GM19463 (cell line): Measurements from ENCODE around the gene TFE3.

Experiments used
- ATAC-seq: cut with Tn5 transposase; IDR thresholded peaks from one replicate; pipeline ENCODE4 v1.9.1; 2021; ENCODE audit warnings: mild to moderate bottlenecking, moderate library complexity; ENCODE audit not compliant: unreplicated experiment

Gene TFE3

GRCh38 chrX:49061490-49061889 is 18.3 kb upstream of the TFE3 start:
- no peak for ATAC-seq

- no peak for ATAC-seq
Observed at GRCh38 chrX:49060914-49061313, 17.8 kb upstream of the TFE3 start.

GRCh38 chrX:49059681-49060085 is 16.5 kb upstream of the TFE3 start:
- ATAC-seq = no peak

GRCh38 chrX:49059201-49059600 is 16.0 kb upstream of the TFE3 start:
- no peak for ATAC-seq

- no peak for ATAC-seq
Observed at GRCh38 chrX:49058794-49059193, 15.6 kb upstream of the TFE3 start, which contains the start of gene CCDC120. Gene CCDC120, plus strand, starts transcription at chrX:49058999. Its CDS starts 3,043 bp downstream, at chrX:49062042.

- ATAC-seq = no peak
Observed at GRCh38 chrX:49054073-49054762, 11.1 kb upstream of the TFE3 start.

- peak; percentile 66 for ATAC-seq
Observed at GRCh38 chrX:49053223-49054072, 10.3 kb upstream of the TFE3 start.

GRCh38 chrX:49043987-49044281 is 777 bp upstream of the TFE3 start:
- ATAC-seq = no peak

GRCh38 chrX:49042581-49043219 is 457 bp downstream of the TFE3 start:
- no peak for ATAC-seq

GRCh38 chrX:49041744-49042580 is 1.2 kb downstream of the TFE3 start:
- ATAC-seq = no peak

GRCh38 chrX:49040376-49040955 is 2.7 kb downstream of the TFE3 start:
- no peak for ATAC-seq

- no peak for ATAC-seq
Observed at GRCh38 chrX:49039598-49040375, 3.4 kb downstream of the TFE3 start.

GRCh38 chrX:49037883-49038475 is 5.2 kb downstream of the TFE3 start:
- ATAC-seq = no peak

- no peak for ATAC-seq
Observed at GRCh38 chrX:49030283-49030682, 12.9 kb downstream of the TFE3 start.

GRCh38 chrX:49029876-49030275 is 13.3 kb downstream of the TFE3 start:
- ATAC-seq = no peak

- ATAC-seq = no peak
Observed at GRCh38 chrX:49019599-49020249, 23.4 kb downstream of the TFE3 start.

- ATAC-seq = no peak
Observed at GRCh38 chrX:49019050-49019449, 24.1 kb downstream of the TFE3 start.

- ATAC-seq = no peak
Observed at GRCh38 chrX:49003696-49004095, 39.5 kb downstream of the TFE3 start.
